ENCODE results near the gene NTRK2. TPM values are rescaled to one million over a fixed set of nuclear protein-coding genes. Genes with fewer than 3 reads are reported as not detected.
A peak's percentile ranks its signal among the peaks of the same experiment; 100 is the strongest.

NTRK2 gene
- total and polyA plus RNA-seq, 9 donors, result 8.9 to 36.8 (median 20.3) TPM

GRCh38 chr9:85038061-85038460, 368.5 kb downstream of the NTRK2 start:
- no peak for DNase-seq
- Histone ChIP-seq H3K27ac (ENCODE audit: low read length) (no peak overlapping the region), H3K27me3 (ENCODE audit: control insufficient read depth, insufficient read depth, low read length) (no peaks in the 10 kb centered on the region), H3K4me3 (ENCODE audit: low read length) (no peak overlapping the region), H3K4me1 (ENCODE audit: control insufficient read depth, insufficient read depth, low read length) (no peaks in the 10 kb centered on the region), H3K36me3 (ENCODE audit: control insufficient read depth, insufficient read depth, low read length) (no peaks in the 10 kb centered on the region), H3K9me3 (replicated peaks; ENCODE audit: control insufficient read depth, low read depth, low read length) (no peaks in the 10 kb centered on the region)
- 23% methylated on average over 1 of the region's 2 CpGs for WGBS (ENCODE audit: insufficient coverage)

GRCh38 chr9:85038824-85039608, 369.5 kb downstream of the NTRK2 start:
- no peak for DNase-seq
- WGBS (ENCODE audit: insufficient coverage), result 67% methylated on average over 4 of the region's 9 CpGs
- no peaks in the 10 kb centered on the region for H3K9me3 ChIP-seq (replicated peaks; ENCODE audit: control insufficient read depth, low read depth, low read length)
- no peaks in the 10 kb centered on the region for H3K4me1 ChIP-seq (ENCODE audit: control insufficient read depth, insufficient read depth, low read length)
- H3K4me3 ChIP-seq (ENCODE audit: low read length), result no peak overlapping the region
- no peak overlapping the region for H3K27ac ChIP-seq (ENCODE audit: low read length)
- H3K27me3 ChIP-seq (ENCODE audit: control insufficient read depth, insufficient read depth, low read length), result no peaks in the 10 kb centered on the region
- H3K36me3 ChIP-seq (ENCODE audit: control insufficient read depth, insufficient read depth, low read length), result no peaks in the 10 kb centered on the region

GRCh38 chr9:85040146-85040545, 370.6 kb downstream of the NTRK2 start:
- Histone ChIP-seq H3K4me3 (ENCODE audit: low read length) (no peak overlapping the region), H3K4me1 (ENCODE audit: control insufficient read depth, insufficient read depth, low read length) (no peaks in the 10 kb centered on the region), H3K27me3 (ENCODE audit: control insufficient read depth, insufficient read depth, low read length) (no peaks in the 10 kb centered on the region), H3K9me3 (replicated peaks; ENCODE audit: control insufficient read depth, low read depth, low read length) (no peaks in the 10 kb centered on the region), H3K27ac (ENCODE audit: low read length) (no peak overlapping the region), H3K36me3 (ENCODE audit: control insufficient read depth, insufficient read depth, low read length) (no peaks in the 10 kb centered on the region)
- 80% methylated on average over 5 of the region's 7 CpGs for whole genome bisulfite sequencing (ENCODE audit: insufficient coverage)
- no peak for DNase-seq

DNA sequence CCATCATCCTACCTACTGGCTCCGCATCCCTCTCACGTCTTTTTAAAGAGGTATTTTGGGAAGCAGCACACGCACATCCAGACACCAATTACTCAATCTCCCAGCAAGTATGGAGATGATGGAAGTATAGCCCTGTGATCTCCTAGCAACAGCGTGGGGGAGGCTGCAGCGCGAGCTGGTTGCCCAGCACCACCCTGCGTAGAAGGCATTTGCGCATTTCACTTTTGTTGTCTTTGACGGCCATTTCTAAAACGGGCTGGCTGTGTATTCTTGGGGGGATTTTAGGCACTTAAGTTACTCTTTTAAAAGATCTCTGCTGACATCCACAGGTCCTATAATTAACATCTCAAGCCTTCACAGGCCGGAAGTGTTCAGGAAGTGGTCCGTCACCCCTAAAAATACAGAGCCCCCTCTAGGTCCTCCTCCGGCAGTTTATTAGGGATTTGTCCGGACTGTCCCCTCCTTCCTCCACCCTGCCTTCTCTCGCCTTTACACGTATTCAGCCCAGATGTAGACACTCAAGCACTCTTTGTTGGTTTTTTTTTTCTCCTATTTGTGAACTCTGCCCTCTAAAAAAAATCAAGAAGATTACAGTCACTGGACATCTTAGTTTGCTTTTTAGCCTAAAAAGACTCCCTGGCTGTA, 371.4 kb downstream of the NTRK2 start:
- Histone ChIP-seq H3K4me3 (ENCODE audit: low read length) (no peak overlapping the region), H3K36me3 (ENCODE audit: control insufficient read depth, insufficient read depth, low read length) (no peaks in the 10 kb centered on the region), H3K27me3 (ENCODE audit: control insufficient read depth, insufficient read depth, low read length) (no peaks in the 10 kb centered on the region), H3K27ac (ENCODE audit: low read length) (no peak overlapping the region), H3K9me3 (replicated peaks; ENCODE audit: control insufficient read depth, low read depth, low read length) (no peaks in the 10 kb centered on the region), H3K4me1 (ENCODE audit: control insufficient read depth, insufficient read depth, low read length) (no peaks in the 10 kb centered on the region)
- WGBS (ENCODE audit: insufficient coverage), result 42% methylated on average over 6 of the region's 16 CpGs
- DNase-seq, result peak; percentile 22

- peak; percentile 39 for DNase-seq
- H3K27me3 ChIP-seq (ENCODE audit: control insufficient read depth, insufficient read depth, low read length), result no peaks in the 10 kb centered on the region
- no peak overlapping the region for H3K27ac ChIP-seq (ENCODE audit: low read length)
- H3K36me3 ChIP-seq (ENCODE audit: control insufficient read depth, insufficient read depth, low read length), result no peaks in the 10 kb centered on the region
- no peaks in the 10 kb centered on the region for H3K9me3 ChIP-seq (replicated peaks; ENCODE audit: control insufficient read depth, low read depth, low read length)
- no CpG with 5 or more reads among the region's 2 CpGs for WGBS (ENCODE audit: insufficient coverage)
- no peaks in the 10 kb centered on the region for H3K4me1 ChIP-seq (ENCODE audit: control insufficient read depth, insufficient read depth, low read length)
- H3K4me3 ChIP-seq (ENCODE audit: low read length), result no peak overlapping the region
Measured at GRCh38 chr9:85041466-85042137, 372.1 kb downstream of the NTRK2 start.

- Histone ChIP-seq H3K9me3 (replicated peaks; ENCODE audit: control insufficient read depth, low read depth, low read length) (no peaks in the 10 kb centered on the region), H3K36me3 (ENCODE audit: control insufficient read depth, insufficient read depth, low read length) (no peaks in the 10 kb centered on the region), H3K27me3 (ENCODE audit: control insufficient read depth, insufficient read depth, low read length) (no peaks in the 10 kb centered on the region), H3K4me3 (ENCODE audit: low read length) (no peak overlapping the region), H3K27ac (ENCODE audit: low read length) (no peak overlapping the region), H3K4me1 (ENCODE audit: control insufficient read depth, insufficient read depth, low read length) (no peaks in the 10 kb centered on the region)
- DNase-seq, result peak; percentile 59
- WGBS (ENCODE audit: insufficient coverage), result no CpG with 5 or more reads among the region's 3 CpGs
Measured at GRCh38 chr9:85042981-85043647, 373.6 kb downstream of the NTRK2 start.

DNA sequence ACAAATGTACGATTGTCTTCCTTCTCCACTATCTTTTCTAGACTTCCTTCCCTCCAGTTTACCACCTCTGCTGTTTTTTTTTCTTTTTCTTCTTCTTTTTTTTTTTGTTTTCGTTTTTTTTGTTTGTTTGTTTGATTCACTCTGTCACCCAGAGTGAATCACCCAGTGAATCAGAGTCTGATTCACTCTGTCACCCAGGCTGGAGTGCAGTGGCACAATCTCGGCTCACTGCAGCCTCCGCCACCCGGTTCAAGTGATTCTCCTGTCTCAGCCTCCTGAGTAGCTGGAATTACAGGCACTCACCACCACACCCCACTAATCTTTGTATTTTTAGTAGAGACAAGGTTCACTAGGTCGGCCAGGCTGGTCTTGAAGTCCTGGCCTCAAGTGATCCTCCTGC, 375.7 kb downstream of the NTRK2 start:
- DNase-seq, result no peak
- Histone ChIP-seq H3K4me3 (ENCODE audit: low read length) (no peak overlapping the region), H3K9me3 (replicated peaks; ENCODE audit: control insufficient read depth, low read depth, low read length) (no peaks in the 10 kb centered on the region), H3K27me3 (ENCODE audit: control insufficient read depth, insufficient read depth, low read length) (no peaks in the 10 kb centered on the region), H3K36me3 (ENCODE audit: control insufficient read depth, insufficient read depth, low read length) (no peaks in the 10 kb centered on the region), H3K27ac (ENCODE audit: low read length) (no peak overlapping the region), H3K4me1 (ENCODE audit: control insufficient read depth, insufficient read depth, low read length) (no peaks in the 10 kb centered on the region)
- WGBS (ENCODE audit: insufficient coverage), result 83% methylated on average over 1 of the region's 6 CpGs

GRCh38 chr9:85046475-85046874, 376.9 kb downstream of the NTRK2 start:
- Histone ChIP-seq H3K27me3 (ENCODE audit: control insufficient read depth, insufficient read depth, low read length) (no peaks in the 10 kb centered on the region), H3K36me3 (ENCODE audit: control insufficient read depth, insufficient read depth, low read length) (no peaks in the 10 kb centered on the region), H3K27ac (ENCODE audit: low read length) (no peak overlapping the region), H3K4me3 (ENCODE audit: low read length) (no peak overlapping the region), H3K9me3 (replicated peaks; ENCODE audit: control insufficient read depth, low read depth, low read length) (no peaks in the 10 kb centered on the region), H3K4me1 (ENCODE audit: control insufficient read depth, insufficient read depth, low read length) (no peaks in the 10 kb centered on the region)
- 100% methylated on average over 1 of the region's 4 CpGs for WGBS (ENCODE audit: insufficient coverage)
- DNase-seq, result no peak

- WGBS (ENCODE audit: insufficient coverage), result 29% methylated on average over 1 of the region's 2 CpGs
- peak; percentile 72 for DNase-seq
- Histone ChIP-seq H3K27ac (ENCODE audit: low read length) (no peak overlapping the region), H3K9me3 (replicated peaks; ENCODE audit: control insufficient read depth, low read depth, low read length) (no peaks in the 10 kb centered on the region), H3K4me1 (ENCODE audit: control insufficient read depth, insufficient read depth, low read length) (no peaks in the 10 kb centered on the region), H3K4me3 (ENCODE audit: low read length) (no peak overlapping the region), H3K27me3 (ENCODE audit: control insufficient read depth, insufficient read depth, low read length) (no peaks in the 10 kb centered on the region), H3K36me3 (ENCODE audit: control insufficient read depth, insufficient read depth, low read length) (no peaks in the 10 kb centered on the region)
Measured at GRCh38 chr9:85053206-85053786, 383.8 kb downstream of the NTRK2 start.
